ENCODE measurements around the gene CEP19. TPM values are rescaled to one million over a fixed set of nuclear protein-coding genes. Genes with fewer than 3 reads are reported as not detected.
A peak's percentile ranks its signal among the peaks of the same experiment; 100 is the strongest.
"Not testable (repeated sequence)": the region's sequence is repeated elsewhere in the genome, so short reads cannot be mapped to it uniquely, and the experiment has no call there.

CEP19 gene, protein sequence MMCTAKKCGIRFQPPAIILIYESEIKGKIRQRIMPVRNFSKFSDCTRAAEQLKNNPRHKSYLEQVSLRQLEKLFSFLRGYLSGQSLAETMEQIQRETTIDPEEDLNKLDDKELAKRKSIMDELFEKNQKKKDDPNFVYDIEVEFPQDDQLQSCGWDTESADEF
- 1 to 10 TPM; 4.6 to 5.6 TPM for total RNA-seq

DNA sequence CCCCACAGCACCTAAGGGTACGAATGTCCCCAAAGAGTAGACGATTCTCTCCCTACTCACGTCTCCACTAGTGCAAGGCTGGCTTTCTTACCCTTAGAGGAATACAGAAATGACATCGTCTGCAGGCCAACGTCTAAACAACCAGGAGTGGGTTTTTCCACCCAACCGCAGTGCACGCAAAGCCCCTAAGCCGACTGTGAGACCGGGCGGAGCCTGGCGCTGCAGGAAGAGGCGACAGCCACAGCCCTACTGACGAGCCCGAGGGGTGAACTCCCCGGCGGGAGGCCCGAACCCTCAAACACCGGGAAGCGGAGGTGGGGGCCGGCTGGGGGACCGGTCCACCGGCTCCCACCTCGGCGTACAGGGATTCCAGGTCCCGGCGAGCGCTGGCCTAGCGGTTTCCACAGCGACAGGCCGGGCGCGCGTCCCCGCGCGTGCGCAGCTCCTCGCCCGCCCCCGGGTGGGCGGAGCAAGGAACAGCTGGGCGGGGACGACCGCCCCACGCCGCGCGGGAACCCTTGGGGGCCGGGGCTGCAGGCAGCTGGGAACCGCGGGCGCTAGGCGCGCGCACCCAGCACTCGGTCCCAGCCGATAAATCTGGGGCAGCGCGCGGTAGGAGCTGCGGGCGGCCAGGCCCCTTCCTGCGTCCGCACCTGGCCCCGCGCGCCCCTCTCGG lies at the start of gene CEP19, which contains the start of gene PIGX:
Gene CEP19 (minus strand): TSS at position 413 of the 676 bp plus-strand sequence. CDS start 3,593 bp downstream, outside the sequence.
Gene PIGX (plus strand): TSS at position 540 of the 676 bp plus-strand sequence.
- Mint-ChIP-seq H3K36me3 (ENCODE audit: low read depth) (peaks cover 16% of the 10 kb centered on the region), H3K4me1 (ENCODE audit: low read depth) (peaks cover 37% of the 10 kb centered on the region), H3K9me3 (ENCODE audit: insufficient read depth) (no peaks in the 10 kb centered on the region), H3K4me3 (peak within 1 kb of the TSS; percentile 86), H3K27me3 (ENCODE audit: low read depth) (no peaks in the 10 kb centered on the region), H3K27ac (peak within 1 kb of the TSS; percentile 91)
- peak; percentile 91 for DNase-seq
- CTCF ChIA-PET = interaction anchor here (1.0 to 1.1 kb wide), 3 partner anchors 27 to 102 kb away, joined by 3 to 6 read pairs (median 3); partner anchors contain the start of gene PAK2
- ATAC-seq = peak; percentile 87
- POLR2A ChIA-PET = interaction anchor here (0.6 to 2.0 kb wide), 10 partner anchors 28 to 230 kb away, joined by 3 to 16 read pairs (median 5); partner anchors contain the start of genes FBXO45, NCBP2, PAK2 and WDR53

- CTCF ChIA-PET = interaction anchor here (0.7 to 0.9 kb wide), 2 partner anchors 17 to 22 kb away, joined by 3 to 4 read pairs; no protein-coding TSS in a partner anchor
- DNase-seq (no peak), ATAC-seq (no peak)
- peaks cover 66% of the 10 kb centered on the region for H3K36me3 Mint-ChIP-seq (ENCODE audit: low read depth)
- POLR2A ChIA-PET = interaction anchor here (0.6 kb wide), 1 partner anchor 293 kb away, joined by 3 read pairs; no protein-coding TSS in a partner anchor
- H3K27me3 Mint-ChIP-seq (ENCODE audit: low read depth) = no peaks in the 10 kb centered on the region
- peaks cover 20% of the 10 kb centered on the region for H3K4me1 Mint-ChIP-seq (ENCODE audit: low read depth)
- peak overlapping the region; percentile 58 for H3K27ac Mint-ChIP-seq
- no peak overlapping the region for H3K4me3 Mint-ChIP-seq
- peaks cover 14% of the 10 kb centered on the region for H3K9me3 Mint-ChIP-seq (ENCODE audit: insufficient read depth)
Observed at GRCh38 chr3:196757876-196758739, 46.1 kb upstream of the CEP19 start.

DNA sequence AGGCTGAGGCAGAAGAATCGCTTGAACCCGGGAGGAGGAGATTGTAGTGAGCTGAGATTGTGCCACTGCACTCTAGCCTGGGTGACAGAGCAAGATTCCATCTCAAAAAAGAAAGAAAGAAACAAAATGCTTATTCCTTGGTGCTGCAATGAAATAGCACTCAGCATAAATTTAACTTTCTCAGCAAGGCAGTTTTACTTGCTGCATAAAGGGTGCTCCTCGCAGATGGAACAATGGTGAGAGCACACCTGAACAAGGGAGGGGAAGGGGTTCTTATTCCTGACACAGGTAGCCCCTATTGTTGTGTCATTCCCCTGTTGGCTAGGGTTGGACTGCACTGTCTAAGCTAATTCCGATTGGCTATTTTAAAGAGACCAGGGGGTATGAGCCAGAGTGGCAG lies 44.7 kb upstream of the CEP19 start:
- ChIA-PET CTCF (no interaction called here), POLR2A (no interaction called here)
- DNase-seq (no peak), ATAC-seq (no peak)
- Mint-ChIP-seq H3K27ac (peak overlapping the region; percentile 18), H3K4me3 (no peak overlapping the region), H3K4me1 (ENCODE audit: low read depth) (peaks cover 20% of the 10 kb centered on the region), H3K9me3 (ENCODE audit: insufficient read depth) (peaks cover 14% of the 10 kb centered on the region), H3K27me3 (ENCODE audit: low read depth) (no peaks in the 10 kb centered on the region), H3K36me3 (ENCODE audit: low read depth) (peaks cover 72% of the 10 kb centered on the region)

DNA sequence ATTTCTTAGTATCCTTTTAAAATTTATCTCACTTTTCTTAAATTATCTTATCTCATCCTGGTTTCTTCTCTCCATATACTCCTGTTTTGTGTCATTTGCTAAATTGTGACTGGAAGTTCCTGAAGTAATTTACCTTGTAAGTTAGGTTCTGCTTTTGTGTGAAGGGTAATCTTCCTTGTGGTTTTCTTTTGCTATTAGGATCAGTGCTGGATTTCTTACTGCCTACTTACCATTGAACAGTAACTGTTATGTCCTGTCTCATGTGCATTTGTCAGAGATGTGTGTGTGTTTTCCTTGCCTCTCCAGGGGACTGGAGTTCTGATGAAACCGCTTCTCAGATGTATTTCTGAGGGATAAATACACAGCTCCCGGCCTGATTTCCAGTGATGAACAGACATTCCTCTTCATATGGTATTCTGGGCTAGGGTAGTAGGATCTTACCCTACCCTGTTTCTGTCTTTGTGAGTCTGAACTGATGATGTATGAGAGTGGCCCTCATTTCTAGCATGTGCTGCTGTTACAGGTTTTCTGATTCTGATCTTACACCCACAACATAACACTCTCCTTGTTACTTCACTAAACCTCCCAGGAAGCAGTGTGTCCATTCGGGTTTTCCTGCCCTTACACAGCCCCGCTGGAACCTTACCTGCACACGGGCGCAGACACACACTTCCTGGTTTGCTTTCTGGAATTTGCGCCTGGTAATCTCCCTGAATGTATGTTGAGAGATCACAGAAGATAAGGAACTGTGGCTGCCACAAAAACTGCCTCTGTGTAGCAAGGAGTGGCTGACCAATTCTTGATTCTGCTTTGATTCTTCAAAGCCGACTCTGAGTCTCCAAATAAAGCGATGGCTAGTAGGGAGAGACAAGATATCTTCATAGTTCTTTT lies 42.3 kb upstream of the CEP19 start:
- DNase-seq (no peak), ATAC-seq (no peak)
- peaks cover 14% of the 10 kb centered on the region for H3K9me3 Mint-ChIP-seq (ENCODE audit: insufficient read depth)
- H3K36me3 Mint-ChIP-seq (ENCODE audit: low read depth) = peaks cover 80% of the 10 kb centered on the region
- ChIA-PET POLR2A (no interaction called here), CTCF (no interaction called here)
- peaks cover 25% of the 10 kb centered on the region for H3K4me1 Mint-ChIP-seq (ENCODE audit: low read depth)
- no peak overlapping the region for H3K27ac Mint-ChIP-seq
- no peaks in the 10 kb centered on the region for H3K27me3 Mint-ChIP-seq (ENCODE audit: low read depth)
- no peak overlapping the region for H3K4me3 Mint-ChIP-seq

DNA sequence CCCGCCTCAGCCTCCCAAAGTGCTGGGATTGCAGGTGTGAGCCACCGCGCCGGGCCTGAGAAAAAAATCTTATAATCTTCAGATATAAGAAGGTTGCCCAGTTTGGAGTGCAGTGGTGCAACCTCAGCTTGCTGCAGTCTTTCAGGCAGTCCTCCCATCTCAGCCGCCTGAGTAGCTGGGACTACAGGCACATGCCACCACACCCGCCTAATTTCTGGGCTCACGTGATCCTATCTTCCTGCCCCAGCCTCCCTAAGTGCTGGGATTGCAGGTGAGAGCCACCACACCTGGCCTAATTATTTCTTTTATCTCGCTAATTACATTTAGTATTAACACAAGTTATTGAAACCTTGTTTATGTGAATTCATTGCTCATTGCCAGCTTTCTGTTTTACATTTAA lies 41.2 kb upstream of the CEP19 start:
- H3K36me3 Mint-ChIP-seq (ENCODE audit: low read depth) = peaks cover 84% of the 10 kb centered on the region
- H3K9me3 Mint-ChIP-seq (ENCODE audit: insufficient read depth) = peaks cover 14% of the 10 kb centered on the region
- ChIA-PET CTCF (interaction anchor here (1.1 to 1.2 kb wide), 2 partner anchors 18 to 68 kb away, joined by 3 read pairs; no protein-coding TSS in a partner anchor), POLR2A (no interaction called here)
- DNase-seq (no peak), ATAC-seq (no peak)
- no peak overlapping the region for H3K27ac Mint-ChIP-seq
- no peaks in the 10 kb centered on the region for H3K27me3 Mint-ChIP-seq (ENCODE audit: low read depth)
- no peak overlapping the region for H3K4me3 Mint-ChIP-seq
- peaks cover 30% of the 10 kb centered on the region for H3K4me1 Mint-ChIP-seq (ENCODE audit: low read depth)

DNA sequence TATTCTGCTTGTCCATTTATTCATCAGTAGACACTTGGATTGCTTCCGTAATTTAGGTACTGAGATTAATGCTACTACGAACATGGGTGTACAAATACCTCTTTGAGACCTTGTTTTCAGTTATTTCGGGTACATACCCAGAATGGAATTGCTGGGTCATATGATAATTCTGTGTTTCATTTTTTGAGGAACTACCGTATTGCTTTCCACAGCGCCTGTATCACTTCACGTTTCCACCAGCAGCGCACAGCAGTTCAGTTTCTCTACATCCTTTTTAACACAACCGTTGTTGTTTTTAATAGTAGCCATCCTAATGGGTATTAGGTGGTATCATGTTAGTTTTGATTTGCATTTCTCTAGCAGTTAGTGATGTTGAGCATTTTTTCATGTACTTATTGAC lies 37.1 kb upstream of the CEP19 start:
- no peaks in the 10 kb centered on the region for H3K27me3 Mint-ChIP-seq (ENCODE audit: low read depth)
- CTCF ChIA-PET = no interaction called here
- no peak for DNase-seq

GRCh38 chr3:196743569-196743968 lies 31.5 kb upstream of the CEP19 start:
- H3K27ac Mint-ChIP-seq; H3K9me3 Mint-ChIP-seq (ENCODE audit: insufficient read depth); POLR2A ChIA-PET; H3K4me3 Mint-ChIP-seq; DNase-seq; H3K27me3 Mint-ChIP-seq (ENCODE audit: low read depth); ATAC-seq; CTCF ChIA-PET: not testable (repeated sequence)
- peaks cover 39% of the 10 kb centered on the region for H3K36me3 Mint-ChIP-seq (ENCODE audit: low read depth)
- H3K4me1 Mint-ChIP-seq (ENCODE audit: low read depth) = peaks cover 30% of the 10 kb centered on the region

More for the DNA sequence above, 37.1 kb upstream of the CEP19 start:
- H3K4me1 Mint-ChIP-seq (ENCODE audit: low read depth) = peaks cover 19% of the 10 kb centered on the region
- POLR2A ChIA-PET = no interaction called here
- peaks cover 68% of the 10 kb centered on the region for H3K36me3 Mint-ChIP-seq (ENCODE audit: low read depth)
- no peak for ATAC-seq
- no peaks in the 10 kb centered on the region for H3K9me3 Mint-ChIP-seq (ENCODE audit: insufficient read depth)
- H3K27ac Mint-ChIP-seq = no peak overlapping the region
- H3K4me3 Mint-ChIP-seq = no peak overlapping the region

- H3K4me1 Mint-ChIP-seq (ENCODE audit: low read depth) = peaks cover 25% of the 10 kb centered on the region
- POLR2A ChIA-PET = interaction anchor here (0.9 to 3.1 kb wide), 6 partner anchors 11 to 202 kb away, joined by 3 to 16 read pairs (median 9); partner anchors contain the start of genes CEP19, FBXO45, NCBP2 and PIGX
- H3K27ac Mint-ChIP-seq = peak overlapping the region; percentile 97
- no peaks in the 10 kb centered on the region for H3K27me3 Mint-ChIP-seq (ENCODE audit: low read depth)
- H3K9me3 Mint-ChIP-seq (ENCODE audit: insufficient read depth) = no peaks in the 10 kb centered on the region
- no peak for DNase-seq
- ATAC-seq = no peak
- CTCF ChIA-PET = interaction anchor here (0.8 to 1.5 kb wide), 4 partner anchors 16 to 212 kb away, joined by 3 to 7 read pairs (median 4); no protein-coding TSS in a partner anchor
- peaks cover 34% of the 10 kb centered on the region for H3K36me3 Mint-ChIP-seq (ENCODE audit: low read depth)
- H3K4me3 Mint-ChIP-seq = peak overlapping the region; percentile 96
Observed at GRCh38 chr3:196741249-196741889, 29.3 kb upstream of the CEP19 start.

DNA sequence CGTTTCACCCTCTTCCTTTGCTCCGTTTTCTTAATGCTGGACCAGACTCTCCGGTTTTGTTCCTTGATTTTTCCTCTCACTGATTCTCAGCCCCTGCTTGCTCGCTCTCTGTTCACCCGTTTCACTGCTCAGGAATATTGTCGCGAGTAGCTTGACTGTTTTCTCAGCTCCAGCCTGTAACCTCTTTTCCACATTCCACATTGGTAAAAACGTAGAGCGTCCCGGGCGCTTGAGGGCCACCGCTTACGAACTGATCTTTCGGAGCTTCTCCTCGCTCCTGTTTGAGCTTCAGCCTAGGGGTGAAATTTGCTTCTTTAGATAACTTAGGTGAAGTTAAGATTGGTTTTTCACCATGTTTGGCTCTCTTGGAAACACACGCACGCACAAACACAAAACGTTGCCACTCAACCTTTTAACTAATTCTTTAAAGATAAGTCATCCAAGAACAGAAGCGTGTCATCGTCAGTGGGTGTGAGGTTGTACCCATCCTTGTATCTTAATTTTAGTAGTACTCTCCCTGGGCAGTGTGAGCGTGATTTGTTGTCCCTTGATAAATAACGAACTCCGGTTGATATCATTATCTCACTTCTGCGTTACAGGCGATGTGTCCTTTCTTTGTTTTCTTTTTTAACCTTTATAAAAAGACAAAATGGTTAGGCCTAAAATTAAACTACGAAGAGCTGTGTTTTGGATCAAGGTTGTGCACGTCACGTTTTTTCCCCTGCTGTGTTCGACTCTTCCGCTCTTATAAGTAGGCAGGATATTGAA lies 28.6 kb upstream of the CEP19 start:
- no peaks in the 10 kb centered on the region for H3K27me3 Mint-ChIP-seq (ENCODE audit: low read depth)
- CTCF ChIA-PET = interaction anchor here (0.9 to 1.5 kb wide), 7 partner anchors 29 to 212 kb away, joined by 3 to 7 read pairs (median 3); partner anchors contain the start of genes CEP19 and PIGX
- peak overlapping the region; percentile 96 for H3K4me3 Mint-ChIP-seq
- no peaks in the 10 kb centered on the region for H3K9me3 Mint-ChIP-seq (ENCODE audit: insufficient read depth)
- peaks cover 31% of the 10 kb centered on the region for H3K36me3 Mint-ChIP-seq (ENCODE audit: low read depth)
- POLR2A ChIA-PET = interaction anchor here (0.5 to 3.1 kb wide), 10 partner anchors 10 to 202 kb away, joined by 3 to 16 read pairs (median 7); partner anchors contain the start of genes CEP19, FBXO45, NCBP2 and PIGX
- DNase-seq = peak; percentile 41
- peak; percentile 10 for ATAC-seq
- H3K4me1 Mint-ChIP-seq (ENCODE audit: low read depth) = peaks cover 25% of the 10 kb centered on the region
- peak overlapping the region; percentile 97 for H3K27ac Mint-ChIP-seq

All from activated CD8-positive, alpha-beta T cell treated with anti-CD3 and anti-CD28 coated beads, Interleukin-2, amount 10 ng/mL, durations not matched to agents 7 days and 5 days (primary cell).